OCI-M2 (cell line): ENCODE measurements around the gene SEMA3C.

Experiments
- DNase-seq: peaks from one replicate; lab custom pipeline; 2025; ENCODE audit not compliant: unreplicated experiment; lab: John Stamatoyannopoulos, UW

SEMA3C gene

DNA sequence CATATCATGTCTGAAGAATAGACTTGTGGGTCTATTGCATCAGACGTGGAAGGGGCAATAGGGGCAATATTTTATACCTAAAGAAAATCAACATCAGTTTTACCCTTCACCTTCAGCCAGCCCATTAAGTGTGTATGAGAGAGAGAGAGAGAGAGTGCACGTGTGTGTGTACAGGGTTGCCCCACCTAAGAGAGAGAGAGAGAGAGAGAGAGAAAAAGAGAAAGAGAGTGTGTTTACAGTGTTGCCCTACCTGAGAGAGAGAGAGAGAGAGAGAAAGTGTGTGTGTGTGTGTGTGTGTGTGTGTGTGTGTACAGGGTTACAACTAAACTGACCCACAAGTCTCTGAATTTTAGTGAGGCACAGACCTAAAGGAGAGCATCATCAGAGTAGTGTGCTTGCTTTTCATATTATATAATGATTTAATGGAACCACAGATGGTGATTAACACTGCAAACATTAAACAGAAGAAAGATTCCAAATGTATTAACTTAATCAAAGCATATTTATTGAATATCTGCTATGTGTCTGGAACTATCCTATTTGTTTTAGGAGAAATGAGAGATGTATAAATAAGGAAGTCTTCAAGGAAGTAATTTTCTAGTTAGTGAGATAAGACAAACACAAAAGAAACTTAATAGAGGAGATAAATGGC, 213.6 kb downstream of the SEMA3C start:
- no peak for DNase-seq

DNA sequence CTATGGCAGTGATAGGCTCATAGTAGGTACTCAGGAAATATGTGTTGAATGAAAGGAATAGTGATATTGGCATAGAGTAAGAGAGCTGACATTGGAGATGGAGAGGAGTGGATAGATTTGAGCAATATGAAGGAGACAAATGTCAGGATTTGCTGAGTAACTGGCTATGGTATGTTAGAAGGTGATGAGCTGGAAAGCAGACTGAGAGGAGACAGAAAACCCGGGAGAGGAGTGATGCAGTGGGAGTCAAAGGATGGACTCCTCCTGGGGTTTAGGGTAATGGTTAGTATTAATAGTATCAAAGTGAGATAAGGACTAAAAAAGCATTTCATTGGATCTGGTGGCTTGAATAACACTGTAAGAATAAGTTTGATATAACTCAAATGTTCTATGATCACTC, 215.6 kb downstream of the SEMA3C start:
- DNase-seq = no peak

DNA sequence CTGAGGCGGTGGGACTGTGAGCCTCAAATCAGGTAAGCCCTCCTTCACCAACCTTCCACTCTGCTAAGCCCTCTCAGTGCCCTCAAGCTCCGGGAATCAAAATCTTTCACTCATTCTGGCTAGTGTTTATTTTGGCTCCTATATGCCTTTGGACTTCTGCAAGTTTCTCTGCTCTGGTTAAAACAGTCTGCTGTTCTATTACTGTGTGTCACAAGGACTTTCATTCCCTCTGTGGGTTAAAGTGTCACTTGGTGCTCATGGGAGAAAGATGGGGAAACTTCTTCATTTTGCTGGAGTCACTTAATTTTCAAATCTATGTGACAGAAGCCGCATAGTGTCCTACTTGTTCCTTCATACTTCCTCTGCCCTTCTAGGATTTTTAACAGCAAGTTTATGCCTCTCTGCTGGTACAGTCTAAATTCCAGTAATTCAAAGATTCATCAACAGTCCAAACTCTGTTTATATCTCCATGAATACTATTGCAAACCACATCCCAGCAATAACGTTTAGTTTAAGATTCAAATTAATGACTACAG, 219.1 kb downstream of the SEMA3C start:
- no peak for DNase-seq

DNA sequence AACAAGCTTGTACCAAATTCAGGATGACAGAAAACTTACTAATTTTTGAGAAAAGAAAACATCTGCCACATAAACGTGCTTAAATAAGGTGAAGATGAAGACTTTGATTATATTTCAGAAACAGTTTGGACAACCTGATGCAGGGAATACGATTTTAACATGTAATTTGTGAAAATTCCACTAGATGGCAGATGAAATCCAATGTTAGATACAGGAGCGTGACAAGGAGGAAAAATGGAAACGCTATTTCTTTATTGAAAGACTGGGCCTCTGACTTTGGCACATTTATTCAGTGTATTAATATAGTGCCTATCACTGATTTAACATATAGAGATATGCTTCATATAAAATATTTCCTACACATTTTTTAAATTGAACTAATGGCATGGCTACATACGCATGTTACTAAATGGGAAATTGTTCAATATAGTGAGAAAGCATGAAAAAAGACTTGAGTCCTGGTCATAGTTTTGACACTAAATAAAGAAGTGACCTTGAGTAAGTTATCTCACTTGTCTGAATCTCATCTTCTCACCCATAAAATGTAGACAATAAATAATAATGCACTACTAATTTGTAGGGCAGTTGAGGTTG, 219.7 kb downstream of the SEMA3C start:
- DNase-seq = peak; percentile 54
